Measurements from ENCODE around the gene RHO.

- no peak for TF ChIP-seq MYC (IDR thresholded peaks at IDR 0.05; ENCODE audit: insufficient read depth, insufficient read length, insufficient replicate concordance, low read length, severe bottlenecking)
- no peak for TF ChIP-seq GABPA (IDR thresholded peaks at IDR 0.05; ENCODE audit: low read depth)
Observed at GRCh38 chr3:129556890-129557547, 28.6 kb downstream of the RHO start.

Data from GM12878 (cell line).